Measurements from ENCODE around the gene ISOC2. TPM values are rescaled to one million over a fixed set of nuclear protein-coding genes. Genes with fewer than 3 reads are reported as not detected.

ISOC2 gene
- polyA plus RNA-seq, 2 of the 4 experiments (the other 2 are of a cell fraction): 45.3 to 57.8 TPM

GRCh38 chr19:55482156-55482961 lies 20.9 kb upstream of the ISOC2 start:
- Histone ChIP-seq H3K27ac (no peak overlapping the region), H3K9me3 (no peaks in the 10 kb centered on the region), H3K4me2 (no peak overlapping the region), H3K4me1 (peaks cover 48% of the 10 kb centered on the region), H3K4me3 (no peak overlapping the region)
- TF ChIP-seq CHD2 (IDR thresholded peaks at IDR 0.05; ENCODE audit: low read length, partially characterized antibody) (no peak), BCL3 (IDR thresholded peaks at IDR 0.05) (no peak), MAFK (IDR thresholded peaks at IDR 0.05; ENCODE audit: partially characterized antibody) (peak; percentile 3)
- POLR2A ChIA-PET: interaction anchor here (0.5 to 0.7 kb wide), 2 partner anchors 15 to 157 kb away, joined by 3 to 4 read pairs; no protein-coding TSS in a partner anchor
- FAIRE-seq: no peak
- DNase-seq (ENCODE audit: low read depth in 1 of 2, low spot score in 1 of 2): no peak
- 95% methylated on average over 31 of the region's 83 CpGs for WGBS (ENCODE audit: missing lambda C conversion rate)
- no peak for ATAC-seq
- CTCF ChIA-PET: interaction anchor here (0.6 to 17.3 kb wide), 6 partner anchors 12 to 178 kb away, joined by 3 to 219 read pairs (median 16); partner anchors contain the start of gene ZNF865

GRCh38 chr19:55481794-55482155 lies 20.3 kb upstream of the ISOC2 start:
- no peak for TF ChIP-seq EHF (CRISPR knock-in tag; IDR thresholded peaks at IDR 0.05)
- TF ChIP-seq MAFK (IDR thresholded peaks at IDR 0.05; ENCODE audit: partially characterized antibody): no peak
- TF ChIP-seq EP300 (IDR thresholded peaks at IDR 0.05): no peak
- TF ChIP-seq HOXA7 (CRISPR knock-in tag; IDR thresholded peaks at IDR 0.05): no peak
- TF ChIP-seq RARB (CRISPR knock-in tag; IDR thresholded peaks at IDR 0.05): no peak
- TF ChIP-seq PBX3 (IDR thresholded peaks at IDR 0.05): no peak
- no peak for TF ChIP-seq FOSL2 (IDR thresholded peaks at IDR 0.05)
- no peak for TF ChIP-seq FOSL2 (CRISPR knock-in tag; IDR thresholded peaks at IDR 0.05)
- no peak for TF ChIP-seq GATA3 (IDR thresholded peaks at IDR 0.05; ENCODE audit: borderline replicate concordance)
- TF ChIP-seq HDAC2 (IDR thresholded peaks at IDR 0.05): no peak
- no peak for TF ChIP-seq HOXB5 (CRISPR knock-in tag; IDR thresholded peaks at IDR 0.05)
- TF ChIP-seq NFE2L2 (conservative IDR thresholded peaks at IDR 0.05; ENCODE audit: low read length): no peak
- Histone ChIP-seq H3K4me1 (peaks cover 42% of the 10 kb centered on the region), H3K9me3 (no peaks in the 10 kb centered on the region), H3K27ac (no peak overlapping the region), H3K4me3 (no peak overlapping the region), H3K4me2 (no peak overlapping the region)
- DNase-seq (ENCODE audit: low read depth in 1 of 2, low spot score in 1 of 2): no peak
- no peak for ATAC-seq
- ChIA-PET CTCF (interaction anchor here (2.6 to 15.6 kb wide), 2 partner anchors 14 to 22 kb away, joined by 11 to 219 read pairs; no protein-coding TSS in a partner anchor), POLR2A (interaction anchor here (0.7 kb wide), 1 partner anchor 14 kb away, joined by 3 read pairs; no protein-coding TSS in a partner anchor)
- 100% methylated on average over 10 of the region's 40 CpGs for WGBS (ENCODE audit: missing lambda C conversion rate)
- FAIRE-seq: no peak

GRCh38 chr19:55481148-55481793 lies 19.8 kb upstream of the ISOC2 start:
- no peak overlapping the region for H3K4me2 ChIP-seq
- H3K4me1 ChIP-seq: peaks cover 37% of the 10 kb centered on the region
- H3K9me3 ChIP-seq: no peaks in the 10 kb centered on the region
- ATAC-seq (no peak), DNase-seq (ENCODE audit: low read depth in 1 of 2, low spot score in 1 of 2) (no peak), FAIRE-seq (no peak)
- no peak overlapping the region for H3K27ac ChIP-seq
- TF ChIP-seq NR3C1 (IDR thresholded peaks at IDR 0.05): no peak
- no peak for TF ChIP-seq HMGXB4 (CRISPR knock-in tag; IDR thresholded peaks at IDR 0.05; ENCODE audit: borderline replicate concordance)
- TF ChIP-seq ELK1 (IDR thresholded peaks at IDR 0.05; ENCODE audit: low read depth, low read length): no peak
- TF ChIP-seq HDAC2 (IDR thresholded peaks at IDR 0.05): no peak
- TF ChIP-seq RNF2 (IDR thresholded peaks at IDR 0.05; ENCODE audit: borderline replicate concordance, low read depth): no peak
- no peak for TF ChIP-seq EP300 (IDR thresholded peaks at IDR 0.05)
- TF ChIP-seq CBX2 (IDR thresholded peaks at IDR 0.05; ENCODE audit: borderline replicate concordance, low read depth): no peak
- no peak for TF ChIP-seq PBX3 (IDR thresholded peaks at IDR 0.05)
- TF ChIP-seq RARB (CRISPR knock-in tag; IDR thresholded peaks at IDR 0.05): no peak
- no peak overlapping the region for H3K4me3 ChIP-seq
- POLR2A ChIA-PET: no interaction called here
- CTCF ChIA-PET: interaction anchor here (2.6 to 15.6 kb wide), 2 partner anchors 13 to 22 kb away, joined by 11 to 219 read pairs; no protein-coding TSS in a partner anchor
- WGBS (ENCODE audit: missing lambda C conversion rate): 96% methylated on average over 52 of the region's 52 CpGs

Measured in A549 (cell line).